Measurements from ENCODE around the gene TAF10.

DNA sequence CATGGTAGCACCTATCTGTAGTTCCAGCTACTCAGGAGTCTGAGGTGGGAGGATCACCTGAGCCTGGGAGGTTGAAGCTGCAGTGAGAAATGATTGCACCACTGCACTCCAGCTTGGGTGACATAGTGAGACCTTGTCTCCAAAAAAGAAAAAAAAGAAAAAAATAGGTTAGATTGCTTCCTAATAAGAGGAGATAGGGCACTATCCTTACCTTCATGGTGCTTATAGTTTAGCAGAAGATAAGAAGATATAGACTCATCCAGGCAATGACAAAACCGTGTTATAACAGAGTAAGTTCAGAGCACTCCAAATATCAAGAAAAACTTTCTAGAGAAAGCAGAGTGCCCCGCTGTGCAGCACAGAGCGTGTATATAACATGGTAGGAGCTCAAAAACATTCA is 50.7 kb downstream of the TAF10 start:
- TF ChIP-seq, protein P1, sequence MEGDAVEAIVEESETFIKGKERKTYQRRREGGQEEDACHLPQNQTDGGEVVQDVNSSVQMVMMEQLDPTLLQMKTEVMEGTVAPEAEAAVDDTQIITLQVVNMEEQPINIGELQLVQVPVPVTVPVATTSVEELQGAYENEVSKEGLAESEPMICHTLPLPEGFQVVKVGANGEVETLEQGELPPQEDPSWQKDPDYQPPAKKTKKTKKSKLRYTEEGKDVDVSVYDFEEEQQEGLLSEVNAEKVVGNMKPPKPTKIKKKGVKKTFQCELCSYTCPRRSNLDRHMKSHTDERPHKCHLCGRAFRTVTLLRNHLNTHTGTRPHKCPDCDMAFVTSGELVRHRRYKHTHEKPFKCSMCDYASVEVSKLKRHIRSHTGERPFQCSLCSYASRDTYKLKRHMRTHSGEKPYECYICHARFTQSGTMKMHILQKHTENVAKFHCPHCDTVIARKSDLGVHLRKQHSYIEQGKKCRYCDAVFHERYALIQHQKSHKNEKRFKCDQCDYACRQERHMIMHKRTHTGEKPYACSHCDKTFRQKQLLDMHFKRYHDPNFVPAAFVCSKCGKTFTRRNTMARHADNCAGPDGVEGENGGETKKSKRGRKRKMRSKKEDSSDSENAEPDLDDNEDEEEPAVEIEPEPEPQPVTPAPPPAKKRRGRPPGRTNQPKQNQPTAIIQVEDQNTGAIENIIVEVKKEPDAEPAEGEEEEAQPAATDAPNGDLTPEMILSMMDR (conservative IDR thresholded peaks at IDR 0.05), result no peak
- TF ChIP-seq EZH2 (IDR thresholded peaks at IDR 0.05; ENCODE audit: low read depth), result no peak

Data from PC-9 (cell line).